B cell (primary cell): ENCODE results near the gene PTH. TPM values are rescaled to one million over a fixed set of nuclear protein-coding genes. Genes with fewer than 3 reads are reported as not detected.

Source experiments
- ATAC-seq: fragments of 200-7000 bp; cut with Tn5 transposase; one replicate; pipeline ENCODE4 v1.10.0; 2021; ENCODE audit warnings: low read depth, mild to moderate bottlenecking, moderate number of reproducible peaks, moderate library complexity
- CTCF ChIA-PET: fragments of 350-600 bp; sonication (Branson Sonifier 250); formaldehyde crosslinking; loops from one replicate; lab custom pipeline; 2021; ENCODE audit warnings: antibody characterized with exemption, inconsistent platforms; lab: Charles Lee
- POLR2A ChIA-PET: fragments of 350-600 bp; sonication (Branson Sonifier 250); formaldehyde crosslinking; loops from one replicate; lab custom pipeline; 2021; ENCODE audit warnings: antibody characterized with exemption; lab: Charles Lee
- DNase-seq: peaks from one replicate; pipeline ENCODE4 v3.0.0; 2013
- H2AFZ ChIP-seq: 2 replicates; pipeline ENCODE4 v1.6.1; 2012; ENCODE audit warnings: mild to moderate bottlenecking, low read depth, low read length; ENCODE audit not compliant: insufficient read depth, poor library complexity, severe bottlenecking
- H3K27ac ChIP-seq, 2 donors: 1 replicate in 1 of 2; 2 replicates in 1 of 2; pipeline ENCODE4 v1.5.1; 2012 to 2013; ENCODE audit warnings: low read length in 2 of 2, mild to moderate bottlenecking in 2 of 2, moderate library complexity in 1 of 2
- H3K27me3 ChIP-seq, 4 experiments: fragments of 200-600 bp in 1 of 4; sonication (generic) in 1 of 4; replicated peaks in 1 of 4; 1 replicate in 2 of 4; 2 replicates in 2 of 4; pipeline versions ENCODE4 v1.6.1 to v1.7.0; 2013 to 2016; ENCODE audit warnings: low read length in 3 of 4, mild to moderate bottlenecking in 2 of 4, mixed read lengths in 1 of 4, moderate library complexity in 1 of 4; ENCODE audit not compliant: insufficient read depth in 4 of 4, control insufficient read depth in 3 of 4; ENCODE audit errors: control extremely low read depth in 1 of 4
- H3K36me3 ChIP-seq, 2 experiments: replicated peaks in 1 of 2; 1 replicate in 1 of 2; 2 replicates in 1 of 2; pipeline versions ENCODE4 v1.6.1 to v1.7.1; 2013; ENCODE audit warnings: low read length in 1 of 2; ENCODE audit not compliant: insufficient read depth in 2 of 2, control insufficient read depth in 1 of 2; ENCODE audit errors: control extremely low read depth in 1 of 2, extremely low read depth in 1 of 2
- H3K4me1 ChIP-seq, 2 donors: fragments of 200-600 bp in 1 of 2; sonication (generic) in 1 of 2; 1 replicate in 1 of 2; 2 replicates in 1 of 2; pipeline versions ENCODE4 v1.5.1 to v1.6.1; 2013 to 2017; ENCODE audit warnings: low read length in 2 of 2; ENCODE audit not compliant: control insufficient read depth in 2 of 2, insufficient read depth in 2 of 2
- H3K4me2 ChIP-seq: replicated peaks from 2 replicates; pipeline ENCODE3; 2012; ENCODE audit warnings: mild to moderate bottlenecking, low read depth, low read length; ENCODE audit not compliant: poor library complexity, severe bottlenecking
- H3K4me3 ChIP-seq, 5 experiments: fragments of 200-600 bp in 1 of 5; sonication (generic) in 1 of 5; 1 replicate in 3 of 5; 2 replicates in 2 of 5; pipeline versions ENCODE4 v1.5.1 to v1.7.0; 2011 to 2016; ENCODE audit warnings: low read length in 4 of 5, mild to moderate bottlenecking in 4 of 5, low read depth in 2 of 5, control low read depth in 1 of 5, moderate library complexity in 1 of 5; ENCODE audit not compliant: insufficient read depth in 1 of 5; ENCODE audit errors: control extremely low read depth in 1 of 5, extremely low read depth in 1 of 5
- H3K79me2 ChIP-seq: fragments of 200-600 bp; sonication (generic); one replicate; pipeline ENCODE4 v1.6.0; 2016; ENCODE audit warnings: low read length; ENCODE audit not compliant: control insufficient read depth, insufficient read depth
- H3K9ac ChIP-seq: fragments of 200-600 bp; sonication (generic); 2 replicates; pipeline ENCODE4 v1.6.1; 2017; ENCODE audit warnings: mild to moderate bottlenecking, low read length, moderate library complexity
- H3K9me3 ChIP-seq, 3 donors: one replicate each; pipeline versions ENCODE4 v1.6.1 to v1.7.1; 2013; ENCODE audit warnings: low read length in 2 of 3; ENCODE audit not compliant: control insufficient read depth in 2 of 3, insufficient read depth in 1 of 3; ENCODE audit errors: control extremely low read depth in 1 of 3
- H4K20me1 ChIP-seq: 2 replicates; pipeline ENCODE4 v1.6.0; 2012; ENCODE audit warnings: mild to moderate bottlenecking, low read length; ENCODE audit not compliant: insufficient read depth, control insufficient read depth, poor library complexity, severe bottlenecking
- H3K27ac Mint-ChIP-seq: one replicate; pipeline ENCODE4 v1.8.0; 2021; ENCODE audit warnings: mixed read lengths
- H3K27me3 Mint-ChIP-seq: one replicate; pipeline ENCODE4 v1.8.0; 2021; ENCODE audit warnings: mixed read lengths
- H3K4me1 Mint-ChIP-seq: one replicate; pipeline ENCODE4 v1.8.0; 2021; ENCODE audit warnings: mixed read lengths
- H3K4me3 Mint-ChIP-seq: one replicate; pipeline ENCODE4 v1.8.0; 2021; ENCODE audit warnings: mixed read lengths
- H3K9me3 Mint-ChIP-seq: one replicate; pipeline ENCODE4 v1.8.0; 2022; ENCODE audit warnings: mixed read lengths; ENCODE audit not compliant: insufficient read depth
- EZH2 ChIP-seq: IDR thresholded peaks from 2 replicates; pipeline ENCODE4 v1.6.1; 2012; ENCODE audit warnings: borderline replicate concordance, low read depth, mild to moderate bottlenecking, moderate library complexity, low read length; ENCODE audit not compliant: insufficient read depth, poor library complexity, severe bottlenecking
- WGBS: methylation state at CpG from one replicate; pipeline ENCODE4 v1.1.5; 2013; ENCODE audit warnings: missing lambda C conversion rate; ENCODE audit not compliant: insufficient coverage; 5-methylcytosine and 5-hydroxymethylcytosine counted together
- intact Hi-C: fragments of 100-400 bp; cut with micrococcal nuclease; formaldehyde crosslinking; loops from one replicate; pipeline ENCODE4 v1.10.0; 2022
- polyA plus RNA-seq: library from polyadenylated mRNA; depleted of rRNA; stranded (reverse); fragments of >200 nt; gene quantifications from 2 replicates; pipeline ENCODE4 v1.2.3, GENCODE V29; 2012
- total RNA-seq, 2 donors: library from RNA; stranded (reverse); fragments of 120-200 nt in 1 of 2; gene quantifications; 1 replicate in 1 of 2; 2 replicates in 1 of 2; pipeline versions ENCODE4 v1.2.3 to v1.2.4, GENCODE V29; 2013 to 2022
- TF ChIP-seq, protein P1 (sequence below): fragments of 200-600 bp; IDR thresholded peaks from one replicate; pipeline ENCODE4 v1.8.0; 2022; ENCODE audit warnings: antibody characterized with exemption, mild to moderate bottlenecking

Gene PTH
- total and polyA plus RNA-seq, 2 donors (not counting 1 experiment from before 2014, with no cell fraction given) = not detected

DNA sequence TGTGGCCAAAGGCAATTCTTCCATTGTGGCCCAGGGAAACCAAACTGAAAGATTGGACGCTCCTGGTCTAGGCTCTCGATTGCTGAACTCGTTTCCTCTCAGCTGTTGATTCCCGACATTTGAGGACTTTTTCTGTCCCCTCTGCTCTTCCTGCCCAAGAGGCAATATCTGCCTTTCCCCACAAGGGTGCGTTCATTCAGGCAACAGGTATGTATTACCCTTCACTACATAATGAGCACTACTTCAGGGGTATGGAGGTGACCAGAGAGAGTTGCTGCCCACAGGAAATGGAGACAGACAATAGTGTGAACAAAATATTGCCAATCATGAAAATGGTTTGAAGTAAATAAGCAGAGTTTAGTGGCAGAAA is 8.2 kb downstream of the PTH start:
- DNase-seq (peak; percentile 43), ATAC-seq (peak; percentile 41)
- Mint-ChIP-seq H3K4me1 (peaks cover 5% of the 10 kb centered on the region), H3K9me3 (no peaks in the 10 kb centered on the region), H3K27ac (peak overlapping the region; percentile 47), H3K4me3 (peak overlapping the region; percentile 80), H3K27me3 (peaks cover 1% of the 10 kb centered on the region)
- no peaks in the 10 kb centered on the region for H3K79me2 ChIP-seq
- H4K20me1 ChIP-seq = no peaks in the 10 kb centered on the region
- WGBS = 56% methylated on average over 4 of the region's 5 CpGs
- peak overlapping the region; percentile 64 for H2AFZ ChIP-seq
- no peaks in the 10 kb centered on the region for H3K36me3 ChIP-seq
- intact Hi-C loops = no loop called here
- peaks cover 0 to 3% of the 10 kb centered on the region in 2 donors for H3K4me1 ChIP-seq
- CTCF ChIA-PET = interaction anchor here (0.9 to 1.5 kb wide), 4 partner anchors 20 to 762 kb away, joined by 3 to 7 read pairs (median 3); no protein-coding TSS in a partner anchor
- TF ChIP-seq, protein P1, sequence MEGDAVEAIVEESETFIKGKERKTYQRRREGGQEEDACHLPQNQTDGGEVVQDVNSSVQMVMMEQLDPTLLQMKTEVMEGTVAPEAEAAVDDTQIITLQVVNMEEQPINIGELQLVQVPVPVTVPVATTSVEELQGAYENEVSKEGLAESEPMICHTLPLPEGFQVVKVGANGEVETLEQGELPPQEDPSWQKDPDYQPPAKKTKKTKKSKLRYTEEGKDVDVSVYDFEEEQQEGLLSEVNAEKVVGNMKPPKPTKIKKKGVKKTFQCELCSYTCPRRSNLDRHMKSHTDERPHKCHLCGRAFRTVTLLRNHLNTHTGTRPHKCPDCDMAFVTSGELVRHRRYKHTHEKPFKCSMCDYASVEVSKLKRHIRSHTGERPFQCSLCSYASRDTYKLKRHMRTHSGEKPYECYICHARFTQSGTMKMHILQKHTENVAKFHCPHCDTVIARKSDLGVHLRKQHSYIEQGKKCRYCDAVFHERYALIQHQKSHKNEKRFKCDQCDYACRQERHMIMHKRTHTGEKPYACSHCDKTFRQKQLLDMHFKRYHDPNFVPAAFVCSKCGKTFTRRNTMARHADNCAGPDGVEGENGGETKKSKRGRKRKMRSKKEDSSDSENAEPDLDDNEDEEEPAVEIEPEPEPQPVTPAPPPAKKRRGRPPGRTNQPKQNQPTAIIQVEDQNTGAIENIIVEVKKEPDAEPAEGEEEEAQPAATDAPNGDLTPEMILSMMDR = peak; percentile 1
- no peak for TF ChIP-seq EZH2
- H3K9ac ChIP-seq = peak overlapping the region; percentile 45
- peaks cover 0 to 9% (median 0%) of the 10 kb centered on the region in 3 donors for H3K9me3 ChIP-seq
- H3K4me2 ChIP-seq = peak overlapping the region; percentile 59
- no peak overlapping the region for H3K27ac ChIP-seq
- peak overlapping the region in 4 of 5 experiments; percentile 26 to 59 (median 39) for H3K4me3 ChIP-seq
- peaks cover 0 to 3% (median 0%) of the 10 kb centered on the region in 4 experiments for H3K27me3 ChIP-seq
- POLR2A ChIA-PET = no interaction called here

DNA sequence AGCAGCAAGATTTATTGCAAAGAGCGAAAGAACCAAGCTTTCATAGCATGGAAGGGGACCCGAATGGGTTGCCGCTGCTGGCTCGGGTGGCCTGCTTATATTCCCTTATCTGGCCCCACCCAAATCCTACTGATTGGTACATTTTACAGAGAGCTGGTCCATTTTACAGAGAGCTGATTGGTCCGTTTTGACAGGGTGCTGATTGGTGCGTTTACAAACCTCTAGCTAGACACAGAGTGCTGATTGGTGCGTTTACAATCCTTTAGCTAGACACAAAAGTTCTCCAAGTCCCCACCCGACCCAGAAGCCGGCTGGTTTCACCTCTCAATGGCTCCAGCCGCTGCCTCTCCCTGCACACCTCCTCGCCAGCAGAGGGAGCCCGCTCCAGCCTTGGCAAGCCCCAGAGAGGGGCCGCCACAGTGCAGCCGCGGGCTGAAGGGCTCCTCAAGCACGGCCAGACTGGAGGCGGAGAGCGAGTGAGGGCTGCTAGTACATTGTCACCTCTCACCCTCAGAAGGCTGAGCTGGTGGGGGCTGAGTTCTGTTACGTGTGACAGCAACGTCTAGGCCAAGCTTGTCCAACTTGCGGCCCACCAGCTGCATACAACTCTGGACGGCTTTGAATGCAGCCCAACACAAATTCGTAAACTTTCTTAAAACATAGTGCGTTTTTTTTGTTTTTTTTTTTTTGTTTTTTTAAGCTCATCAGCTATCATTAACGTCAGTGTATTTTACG is 8.7 kb downstream of the PTH start:
- H3K27me3 ChIP-seq = peaks cover 0 to 3% (median 0%) of the 10 kb centered on the region in 4 experiments
- DNase-seq = peak; percentile 73
- no peak overlapping the region for H3K27ac Mint-ChIP-seq
- peaks cover 5% of the 10 kb centered on the region for H3K27me3 Mint-ChIP-seq
- ChIA-PET POLR2A (no interaction called here), CTCF (interaction anchor here (0.9 to 1.5 kb wide), 4 partner anchors 19 to 763 kb away, joined by 3 to 7 read pairs (median 3); no protein-coding TSS in a partner anchor)
- peaks cover 5% of the 10 kb centered on the region for H3K4me1 Mint-ChIP-seq
- no peaks in the 10 kb centered on the region for H4K20me1 ChIP-seq
- no peaks in the 10 kb centered on the region for H3K36me3 ChIP-seq
- no peaks in the 10 kb centered on the region for H3K9me3 Mint-ChIP-seq
- H3K4me2 ChIP-seq = peak overlapping the region; percentile 59
- 68% methylated on average over 15 of the region's 26 CpGs for WGBS
- TF ChIP-seq, protein P1 = peak; percentile 35
- no peak for TF ChIP-seq EZH2
- peaks cover 0 to 3% of the 10 kb centered on the region in 2 donors for H3K4me1 ChIP-seq
- H2AFZ ChIP-seq = peak overlapping the region; percentile 64
- no peak overlapping the region for H3K27ac ChIP-seq
- peak overlapping the region in 4 of 5 experiments; percentile 26 to 59 (median 39) for H3K4me3 ChIP-seq
- H3K9me3 ChIP-seq = peaks cover 0 to 9% (median 0%) of the 10 kb centered on the region in 3 donors
- H3K4me3 Mint-ChIP-seq = peak overlapping the region; percentile 80
- H3K79me2 ChIP-seq = no peaks in the 10 kb centered on the region
- intact Hi-C loops = no loop called here
- peak overlapping the region; percentile 45 for H3K9ac ChIP-seq
- ATAC-seq = peak; percentile 93
